ENCODE results near the gene FOXL2NB.

DNA sequence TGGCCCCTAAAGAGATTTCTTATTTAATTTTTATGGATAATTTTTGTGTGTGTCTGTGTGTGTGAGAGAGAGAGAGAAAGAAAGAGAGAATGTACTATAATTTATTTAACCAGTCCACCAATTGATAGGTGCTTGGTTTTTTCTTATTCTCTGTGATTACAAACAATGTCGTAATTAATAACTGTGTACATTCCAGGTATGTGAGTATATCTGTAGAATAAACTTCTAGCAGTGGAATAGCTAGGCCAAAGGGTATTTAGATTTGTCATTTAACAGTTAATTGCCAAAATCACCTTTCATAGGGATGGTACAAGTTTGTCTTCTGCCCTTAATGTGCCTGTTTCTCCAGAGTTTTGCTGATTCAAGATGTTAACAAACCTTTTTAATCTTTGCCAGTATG is 35.4 kb upstream of the FOXL2NB start:
- TF ChIP-seq POLR2A (IDR thresholded peaks at IDR 0.05; ENCODE audit: insufficient read depth in 1 of 2, low read depth in 2 of 2, low read length in 2 of 2) (no peak), RELA (CRISPR knock-in tag; IDR thresholded peaks at IDR 0.05) (no peak), CEBPG (CRISPR knock-in tag; IDR thresholded peaks at IDR 0.05) (no peak), YY1 (IDR thresholded peaks at IDR 0.05; ENCODE audit: insufficient read depth, insufficient replicate concordance, low read depth, low read length) (no peak), IRF2 (CRISPR knock-in tag; IDR thresholded peaks at IDR 0.05) (no peak), MED13 (CRISPR knock-in tag; IDR thresholded peaks at IDR 0.05) (no peak), RAD21 (CRISPR knock-in tag; IDR thresholded peaks at IDR 0.05) (no peak), MAFF (IDR thresholded peaks at IDR 0.05; ENCODE audit: low read depth, low read length) (no peak), KDM1A (CRISPR knock-in tag; IDR thresholded peaks at IDR 0.05) (no peak), TARDBP (CRISPR knock-in tag; IDR thresholded peaks at IDR 0.05) (no peak)
- TF ChIP-seq, protein P1, sequence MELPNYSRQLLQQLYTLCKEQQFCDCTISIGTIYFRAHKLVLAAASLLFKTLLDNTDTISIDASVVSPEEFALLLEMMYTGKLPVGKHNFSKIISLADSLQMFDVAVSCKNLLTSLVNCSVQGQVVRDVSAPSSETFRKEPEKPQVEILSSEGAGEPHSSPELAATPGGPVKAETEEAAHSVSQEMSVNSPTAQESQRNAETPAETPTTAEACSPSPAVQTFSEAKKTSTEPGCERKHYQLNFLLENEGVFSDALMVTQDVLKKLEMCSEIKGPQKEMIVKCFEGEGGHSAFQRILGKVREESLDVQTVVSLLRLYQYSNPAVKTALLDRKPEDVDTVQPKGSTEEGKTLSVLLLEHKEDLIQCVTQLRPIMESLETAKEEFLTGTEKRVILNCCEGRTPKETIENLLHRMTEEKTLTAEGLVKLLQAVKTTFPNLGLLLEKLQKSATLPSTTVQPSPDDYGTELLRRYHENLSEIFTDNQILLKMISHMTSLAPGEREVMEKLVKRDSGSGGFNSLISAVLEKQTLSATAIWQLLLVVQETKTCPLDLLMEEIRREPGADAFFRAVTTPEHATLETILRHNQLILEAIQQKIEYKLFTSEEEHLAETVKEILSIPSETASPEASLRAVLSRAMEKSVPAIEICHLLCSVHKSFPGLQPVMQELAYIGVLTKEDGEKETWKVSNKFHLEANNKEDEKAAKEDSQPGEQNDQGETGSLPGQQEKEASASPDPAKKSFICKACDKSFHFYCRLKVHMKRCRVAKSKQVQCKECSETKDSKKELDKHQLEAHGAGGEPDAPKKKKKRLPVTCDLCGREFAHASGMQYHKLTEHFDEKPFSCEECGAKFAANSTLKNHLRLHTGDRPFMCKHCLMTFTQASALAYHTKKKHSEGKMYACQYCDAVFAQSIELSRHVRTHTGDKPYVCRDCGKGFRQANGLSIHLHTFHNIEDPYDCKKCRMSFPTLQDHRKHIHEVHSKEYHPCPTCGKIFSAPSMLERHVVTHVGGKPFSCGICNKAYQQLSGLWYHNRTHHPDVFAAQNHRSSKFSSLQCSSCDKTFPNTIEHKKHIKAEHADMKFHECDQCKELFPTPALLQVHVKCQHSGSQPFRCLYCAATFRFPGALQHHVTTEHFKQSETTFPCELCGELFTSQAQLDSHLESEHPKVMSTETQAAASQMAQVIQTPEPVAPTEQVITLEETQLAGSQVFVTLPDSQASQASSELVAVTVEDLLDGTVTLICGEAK (IDR thresholded peaks at IDR 0.05): no peak
- TF ChIP-seq, protein P1 (CRISPR knock-in tag; IDR thresholded peaks at IDR 0.05): no peak
- TF ChIP-seq, protein P2, sequence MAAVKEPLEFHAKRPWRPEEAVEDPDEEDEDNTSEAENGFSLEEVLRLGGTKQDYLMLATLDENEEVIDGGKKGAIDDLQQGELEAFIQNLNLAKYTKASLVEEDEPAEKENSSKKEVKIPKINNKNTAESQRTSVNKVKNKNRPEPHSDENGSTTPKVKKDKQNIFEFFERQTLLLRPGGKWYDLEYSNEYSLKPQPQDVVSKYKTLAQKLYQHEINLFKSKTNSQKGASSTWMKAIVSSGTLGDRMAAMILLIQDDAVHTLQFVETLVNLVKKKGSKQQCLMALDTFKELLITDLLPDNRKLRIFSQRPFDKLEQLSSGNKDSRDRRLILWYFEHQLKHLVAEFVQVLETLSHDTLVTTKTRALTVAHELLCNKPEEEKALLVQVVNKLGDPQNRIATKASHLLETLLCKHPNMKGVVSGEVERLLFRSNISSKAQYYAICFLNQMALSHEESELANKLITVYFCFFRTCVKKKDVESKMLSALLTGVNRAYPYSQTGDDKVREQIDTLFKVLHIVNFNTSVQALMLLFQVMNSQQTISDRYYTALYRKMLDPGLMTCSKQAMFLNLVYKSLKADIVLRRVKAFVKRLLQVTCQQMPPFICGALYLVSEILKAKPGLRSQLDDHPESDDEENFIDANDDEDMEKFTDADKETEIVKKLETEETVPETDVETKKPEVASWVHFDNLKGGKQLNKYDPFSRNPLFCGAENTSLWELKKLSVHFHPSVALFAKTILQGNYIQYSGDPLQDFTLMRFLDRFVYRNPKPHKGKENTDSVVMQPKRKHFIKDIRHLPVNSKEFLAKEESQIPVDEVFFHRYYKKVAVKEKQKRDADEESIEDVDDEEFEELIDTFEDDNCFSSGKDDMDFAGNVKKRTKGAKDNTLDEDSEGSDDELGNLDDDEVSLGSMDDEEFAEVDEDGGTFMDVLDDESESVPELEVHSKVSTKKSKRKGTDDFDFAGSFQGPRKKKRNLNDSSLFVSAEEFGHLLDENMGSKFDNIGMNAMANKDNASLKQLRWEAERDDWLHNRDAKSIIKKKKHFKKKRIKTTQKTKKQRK (IDR thresholded peaks at IDR 0.05; ENCODE audit: low read length): no peak
- TF ChIP-seq, protein P3, sequence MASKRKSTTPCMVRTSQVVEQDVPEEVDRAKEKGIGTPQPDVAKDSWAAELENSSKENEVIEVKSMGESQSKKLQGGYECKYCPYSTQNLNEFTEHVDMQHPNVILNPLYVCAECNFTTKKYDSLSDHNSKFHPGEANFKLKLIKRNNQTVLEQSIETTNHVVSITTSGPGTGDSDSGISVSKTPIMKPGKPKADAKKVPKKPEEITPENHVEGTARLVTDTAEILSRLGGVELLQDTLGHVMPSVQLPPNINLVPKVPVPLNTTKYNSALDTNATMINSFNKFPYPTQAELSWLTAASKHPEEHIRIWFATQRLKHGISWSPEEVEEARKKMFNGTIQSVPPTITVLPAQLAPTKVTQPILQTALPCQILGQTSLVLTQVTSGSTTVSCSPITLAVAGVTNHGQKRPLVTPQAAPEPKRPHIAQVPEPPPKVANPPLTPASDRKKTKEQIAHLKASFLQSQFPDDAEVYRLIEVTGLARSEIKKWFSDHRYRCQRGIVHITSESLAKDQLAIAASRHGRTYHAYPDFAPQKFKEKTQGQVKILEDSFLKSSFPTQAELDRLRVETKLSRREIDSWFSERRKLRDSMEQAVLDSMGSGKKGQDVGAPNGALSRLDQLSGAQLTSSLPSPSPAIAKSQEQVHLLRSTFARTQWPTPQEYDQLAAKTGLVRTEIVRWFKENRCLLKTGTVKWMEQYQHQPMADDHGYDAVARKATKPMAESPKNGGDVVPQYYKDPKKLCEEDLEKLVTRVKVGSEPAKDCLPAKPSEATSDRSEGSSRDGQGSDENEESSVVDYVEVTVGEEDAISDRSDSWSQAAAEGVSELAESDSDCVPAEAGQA (IDR thresholded peaks at IDR 0.05; ENCODE audit: low read depth): no peak
- TF ChIP-seq, protein P3 (CRISPR knock-in tag; IDR thresholded peaks at IDR 0.05; ENCODE audit: borderline replicate concordance): no peak
- TF ChIP-seq, protein P4, sequence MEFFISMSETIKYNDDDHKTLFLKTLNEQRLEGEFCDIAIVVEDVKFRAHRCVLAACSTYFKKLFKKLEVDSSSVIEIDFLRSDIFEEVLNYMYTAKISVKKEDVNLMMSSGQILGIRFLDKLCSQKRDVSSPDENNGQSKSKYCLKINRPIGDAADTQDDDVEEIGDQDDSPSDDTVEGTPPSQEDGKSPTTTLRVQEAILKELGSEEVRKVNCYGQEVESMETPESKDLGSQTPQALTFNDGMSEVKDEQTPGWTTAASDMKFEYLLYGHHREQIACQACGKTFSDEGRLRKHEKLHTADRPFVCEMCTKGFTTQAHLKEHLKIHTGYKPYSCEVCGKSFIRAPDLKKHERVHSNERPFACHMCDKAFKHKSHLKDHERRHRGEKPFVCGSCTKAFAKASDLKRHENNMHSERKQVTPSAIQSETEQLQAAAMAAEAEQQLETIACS (CRISPR knock-in tag; IDR thresholded peaks at IDR 0.05): no peak

Data from HepG2 (cell line).